ENCODE measurements around the gene VPS37C. TPM values are rescaled to one million over a fixed set of nuclear protein-coding genes. Genes with fewer than 3 reads are reported as not detected.

The VPS37C gene
- total and polyA plus RNA-seq, 9 of the 15 experiments (the other 6 are each of a cell fraction or from before 2014, with no cell fraction given): 0.62 to 29.8 (median 11.5) TPM

DNA sequence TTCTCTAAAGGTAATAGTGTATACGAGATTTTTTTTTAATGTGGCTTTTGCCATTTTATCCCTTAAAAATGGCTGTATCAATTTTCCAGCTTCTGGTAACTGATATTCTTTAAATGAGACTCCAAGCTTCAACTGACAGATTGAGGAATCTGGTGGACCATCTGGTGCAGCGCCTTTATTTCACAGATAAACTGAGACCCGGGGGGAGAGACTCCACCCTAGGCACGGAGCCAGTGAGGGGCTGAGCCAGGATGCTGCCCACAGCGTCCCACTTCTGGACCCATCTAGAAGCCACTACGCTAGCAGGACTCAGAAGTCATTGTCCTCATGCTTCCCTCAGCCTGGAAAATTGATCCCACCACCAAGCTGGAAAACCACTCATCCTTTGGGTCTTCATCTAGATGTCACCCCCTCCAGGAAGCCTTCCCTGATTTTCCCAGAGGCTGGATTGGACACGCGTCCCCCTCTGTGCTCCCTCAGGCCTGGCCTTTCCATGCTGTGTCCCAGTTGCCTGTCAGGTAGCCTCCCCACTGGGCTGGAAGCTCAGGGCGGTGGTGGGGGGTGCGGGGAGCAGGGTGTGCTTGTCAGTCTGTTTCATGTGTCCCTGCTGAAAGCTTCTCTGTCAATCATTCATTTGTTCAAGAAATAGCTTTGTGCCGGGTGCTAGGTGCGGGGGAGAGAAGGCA is 71.3 kb downstream of the VPS37C start (continued):
- TF ChIP-seq CHD7 (IDR thresholded peaks at IDR 0.05; ENCODE audit: low read depth, low read length) (no peak), DMBX1 (CRISPR knock-in tag; IDR thresholded peaks at IDR 0.05; ENCODE audit: borderline replicate concordance) (no peak), MTA2 (IDR thresholded peaks at IDR 0.05; ENCODE audit: low read depth) (no peak), NR4A1 (CRISPR knock-in tag; IDR thresholded peaks at IDR 0.05) (no peak), NR4A1 (tag; IDR thresholded peaks at IDR 0.05) (no peak), SMARCA5 (IDR thresholded peaks at IDR 0.05) (peak; percentile 62; the same call in 1 of the 2 replicates), ZBTB1 (CRISPR knock-in tag; IDR thresholded peaks at IDR 0.05; ENCODE audit: borderline replicate concordance, low read depth) (no peak), XRCC5 (IDR thresholded peaks at IDR 0.05; ENCODE audit: low read depth, low read length) (no peak), CEBPB (tag; IDR thresholded peaks at IDR 0.05) (no peak), SMARCC2 (IDR thresholded peaks at IDR 0.05; ENCODE audit: low read depth) (no peak)
